AG09319 (cell line): ENCODE data around the gene RPS6KA2.
A peak's percentile ranks its signal among the peaks of the same experiment; 100 is the strongest.

Source experiments
- DNase-seq: peaks from one replicate; pipeline ENCODE4 v3.0.0-alpha.2; 2010; ENCODE audit warnings: low read depth; ENCODE audit errors: extremely low read depth
- TF ChIP-seq, protein P1 (sequence below): IDR thresholded peaks from 2 replicates; pipeline ENCODE4 v1.5.1; 2011; ENCODE audit warnings: low read depth, mild to moderate bottlenecking, inconsistent platforms, low read length, moderate library complexity

Gene RPS6KA2

DNA sequence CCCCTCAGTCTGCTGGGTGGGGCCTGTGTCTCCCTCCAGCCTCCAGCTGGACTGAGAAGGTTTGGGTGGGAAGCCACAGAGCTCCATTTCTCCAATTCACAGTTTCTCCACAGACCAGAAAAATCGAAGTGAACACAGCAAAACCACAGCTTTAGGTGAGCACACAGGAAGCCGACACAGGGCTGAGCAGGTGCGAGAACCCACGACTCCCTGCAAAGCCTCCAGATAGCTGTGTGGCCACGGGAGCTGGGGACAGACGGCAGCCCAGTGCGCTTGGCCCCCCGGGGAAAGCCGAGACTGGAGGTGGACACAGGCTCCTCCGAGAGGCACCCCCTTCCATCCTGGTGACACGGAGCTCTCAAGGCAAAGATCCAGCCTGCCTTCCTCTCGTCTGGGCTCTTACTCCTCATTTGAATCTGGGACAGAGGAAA is 215.3 kb downstream of the RPS6KA2 start:
- TF ChIP-seq, protein P1, sequence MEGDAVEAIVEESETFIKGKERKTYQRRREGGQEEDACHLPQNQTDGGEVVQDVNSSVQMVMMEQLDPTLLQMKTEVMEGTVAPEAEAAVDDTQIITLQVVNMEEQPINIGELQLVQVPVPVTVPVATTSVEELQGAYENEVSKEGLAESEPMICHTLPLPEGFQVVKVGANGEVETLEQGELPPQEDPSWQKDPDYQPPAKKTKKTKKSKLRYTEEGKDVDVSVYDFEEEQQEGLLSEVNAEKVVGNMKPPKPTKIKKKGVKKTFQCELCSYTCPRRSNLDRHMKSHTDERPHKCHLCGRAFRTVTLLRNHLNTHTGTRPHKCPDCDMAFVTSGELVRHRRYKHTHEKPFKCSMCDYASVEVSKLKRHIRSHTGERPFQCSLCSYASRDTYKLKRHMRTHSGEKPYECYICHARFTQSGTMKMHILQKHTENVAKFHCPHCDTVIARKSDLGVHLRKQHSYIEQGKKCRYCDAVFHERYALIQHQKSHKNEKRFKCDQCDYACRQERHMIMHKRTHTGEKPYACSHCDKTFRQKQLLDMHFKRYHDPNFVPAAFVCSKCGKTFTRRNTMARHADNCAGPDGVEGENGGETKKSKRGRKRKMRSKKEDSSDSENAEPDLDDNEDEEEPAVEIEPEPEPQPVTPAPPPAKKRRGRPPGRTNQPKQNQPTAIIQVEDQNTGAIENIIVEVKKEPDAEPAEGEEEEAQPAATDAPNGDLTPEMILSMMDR: no peak
- no peak for DNase-seq

DNA sequence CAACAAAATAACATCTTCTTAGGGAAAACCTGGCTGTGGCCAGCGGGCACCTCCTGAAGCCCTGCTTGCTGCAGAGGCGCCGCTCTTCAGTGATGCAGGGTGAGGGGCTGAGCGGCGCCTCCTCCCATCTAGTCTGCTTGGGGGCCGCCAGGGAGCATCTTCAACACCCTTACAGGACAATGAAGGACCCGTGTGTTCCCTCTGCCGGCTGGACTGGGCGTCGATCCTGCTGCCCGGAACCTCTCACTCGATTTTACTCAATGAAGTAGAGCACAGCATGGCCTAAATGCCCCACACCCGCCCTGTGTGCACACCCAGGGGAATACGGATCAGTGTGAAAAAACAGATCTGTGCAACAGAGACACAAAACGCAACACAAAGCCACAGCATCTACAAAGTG is 215.8 kb downstream of the RPS6KA2 start:
- DNase-seq: no peak
- TF ChIP-seq, protein P1: no peak

DNA sequence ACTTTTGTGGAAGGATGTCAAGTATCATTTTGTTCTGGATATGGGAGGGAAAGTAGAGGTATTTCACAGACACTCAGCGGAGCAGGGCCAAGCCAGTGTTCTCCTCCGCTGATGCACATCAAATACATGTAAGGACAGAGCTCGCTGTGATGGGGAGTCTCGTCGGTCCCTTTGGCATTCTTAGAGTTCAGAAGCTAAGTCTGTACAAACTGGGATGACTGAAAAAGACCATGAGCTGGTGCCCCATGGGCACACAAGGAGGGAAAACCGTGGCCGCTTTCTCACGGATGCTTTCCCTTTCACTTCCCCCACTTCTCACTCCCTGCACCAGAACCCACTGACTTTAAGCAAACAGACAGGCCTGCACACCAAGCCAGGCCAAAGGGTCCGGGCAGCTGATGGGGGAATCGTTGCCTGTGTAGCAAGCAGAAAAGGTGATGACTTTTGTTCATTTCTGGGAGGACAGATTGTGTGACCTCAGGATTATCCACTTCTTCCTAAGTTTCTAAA is 216.6 kb downstream of the RPS6KA2 start:
- DNase-seq: no peak
- TF ChIP-seq, protein P1: no peak

DNA sequence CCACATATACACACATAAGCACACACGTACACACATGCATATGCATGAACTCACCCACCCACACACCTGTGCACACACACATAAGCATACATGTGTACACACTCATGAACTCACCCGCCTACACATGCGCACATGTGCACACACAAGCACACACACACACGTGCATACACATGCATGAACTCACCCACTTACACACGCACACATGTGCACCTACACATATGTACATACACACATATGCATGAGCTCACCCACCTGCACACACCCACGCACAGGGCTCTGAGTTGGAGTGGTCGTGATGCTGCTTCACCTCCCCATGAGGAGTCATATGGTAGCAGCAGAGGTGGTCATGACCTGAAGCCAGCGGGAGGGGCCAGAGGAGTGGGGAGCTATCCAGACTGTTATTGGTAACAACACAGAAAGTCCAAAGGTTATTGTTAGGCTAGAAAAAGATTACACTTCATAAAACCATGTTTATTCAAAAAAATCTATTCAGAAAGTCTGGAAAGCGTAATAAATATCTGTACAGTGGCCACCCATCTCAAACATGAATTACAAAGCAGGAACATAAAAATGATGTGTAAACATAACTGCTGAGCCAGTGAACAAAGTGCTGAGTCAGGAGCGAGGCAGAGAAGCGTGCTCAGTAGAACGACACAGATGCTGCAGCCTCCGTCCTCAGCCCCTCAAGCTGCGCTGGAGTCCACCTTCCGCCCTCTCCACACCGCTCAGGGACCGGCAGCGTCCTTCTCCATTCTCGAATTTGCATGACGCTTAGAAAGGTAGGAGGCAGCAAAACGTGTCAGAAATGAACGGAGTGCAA is 217.9 kb downstream of the RPS6KA2 start:
- no peak for DNase-seq
- TF ChIP-seq, protein P1: no peak

DNA sequence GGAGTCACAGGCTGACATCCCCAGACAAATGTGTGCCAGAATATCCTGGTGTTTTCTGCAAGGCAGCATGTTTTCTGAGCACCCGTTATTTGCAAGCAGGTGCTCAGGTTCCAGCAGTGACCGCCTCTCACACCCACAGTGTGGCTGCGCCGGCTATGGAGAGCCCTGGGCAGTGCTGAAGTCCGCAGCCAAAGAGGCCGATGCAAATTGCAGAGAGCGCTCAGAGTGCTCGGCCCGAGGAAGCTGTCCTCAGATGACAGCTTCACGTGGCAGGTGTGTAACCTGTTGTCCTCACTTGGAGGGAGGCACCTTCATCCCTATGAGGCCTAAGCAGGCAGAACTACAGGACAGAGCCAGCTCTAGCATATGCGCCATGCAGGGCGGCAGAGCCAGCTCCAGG is 220.9 kb downstream of the RPS6KA2 start:
- DNase-seq: no peak
- TF ChIP-seq, protein P1: no peak

DNA sequence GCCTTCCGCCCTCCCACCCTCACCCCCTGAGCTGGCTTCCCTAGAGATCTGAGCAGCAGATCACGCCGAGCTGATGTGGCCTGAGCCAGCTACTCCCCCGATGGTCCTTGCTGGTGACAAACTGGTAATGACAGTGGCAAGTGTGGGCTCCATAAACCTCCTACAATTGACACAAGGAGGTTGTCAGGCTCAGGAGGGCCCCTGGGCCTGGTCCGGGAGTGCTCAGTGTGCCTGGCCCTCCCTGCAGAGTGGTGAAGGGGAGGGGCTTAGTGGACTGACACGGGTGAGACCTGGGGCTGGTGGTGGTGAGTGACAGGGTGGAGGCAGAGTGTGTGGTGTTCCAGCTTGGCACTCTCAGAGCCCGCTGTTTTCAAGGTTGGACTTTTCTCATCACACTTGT is 221.7 kb downstream of the RPS6KA2 start:
- TF ChIP-seq, protein P1: no peak
- DNase-seq: no peak

DNA sequence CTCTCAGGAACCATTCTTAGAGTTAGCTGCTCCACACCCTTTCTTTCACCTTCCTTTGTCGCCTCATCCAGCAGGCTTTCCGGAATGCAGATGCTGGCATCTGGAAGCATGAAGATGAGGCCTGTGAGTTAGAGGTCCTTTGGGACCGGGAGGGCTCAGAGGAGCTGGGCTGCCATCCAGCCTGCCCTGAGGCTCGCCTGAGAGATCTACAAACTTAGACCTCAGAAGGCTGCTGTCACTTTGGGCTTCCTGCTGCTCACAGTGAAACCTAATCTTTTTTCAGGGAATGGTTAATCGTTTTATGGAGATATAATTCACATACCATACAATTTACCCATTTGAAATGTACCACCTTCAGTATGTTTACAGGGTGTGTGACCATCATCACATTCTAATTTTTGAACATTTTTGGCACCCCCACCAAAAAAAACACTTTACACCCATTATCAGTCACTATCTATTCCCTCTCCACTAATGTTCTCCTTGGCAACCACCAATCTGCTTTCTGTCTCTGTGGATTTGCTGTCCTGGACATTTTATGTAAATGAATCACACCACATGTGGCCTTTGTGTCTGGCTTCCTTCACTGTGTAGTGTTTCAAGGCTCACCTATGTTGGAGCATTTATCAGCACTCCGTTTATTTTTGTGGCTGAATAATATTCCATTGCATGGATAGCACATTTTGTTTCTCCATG is 224.3 kb downstream of the RPS6KA2 start:
- peak; percentile 29 for DNase-seq
- TF ChIP-seq, protein P1: no peak
